Adipose tissue (tissue), 3 donors: ENCODE results near the gene DHRSX. TPM values are rescaled to one million over a fixed set of nuclear protein-coding genes. Genes with fewer than 3 reads are reported as not detected.
"Not testable (repeated sequence)": the region's sequence is repeated elsewhere in the genome, so short reads cannot be mapped to it uniquely, and the experiment has no call there.

Experiments used
- H3K27ac ChIP-seq: one replicate; pipeline ENCODE4 v1.5.1; 2013; ENCODE audit warnings: low read depth, low read length
- WGBS, 3 donors: extraction: QIAGEN DNeasy Blood & Tissue Kit; methylation state at CpG; one replicate each; pipeline ENCODE4 v1.1.7; 2013; 5-methylcytosine and 5-hydroxymethylcytosine counted together
- polyA plus RNA-seq, 3 donors: library from polyadenylated mRNA; stranded (reverse); fragments of 200-250 nt; gene quantifications; one replicate each; pipeline ENCODE4 v1.2.3, GENCODE V29; 2013
- donor health status: healthy with polysubstance abuse.
- donor health status: Bipolar disorder and iron deficiency.
- donor health status: healthy.

The DHRSX gene
- polyA plus RNA-seq, 3 donors: 9.0 to 22.4 (median 16.5) TPM

DNA sequence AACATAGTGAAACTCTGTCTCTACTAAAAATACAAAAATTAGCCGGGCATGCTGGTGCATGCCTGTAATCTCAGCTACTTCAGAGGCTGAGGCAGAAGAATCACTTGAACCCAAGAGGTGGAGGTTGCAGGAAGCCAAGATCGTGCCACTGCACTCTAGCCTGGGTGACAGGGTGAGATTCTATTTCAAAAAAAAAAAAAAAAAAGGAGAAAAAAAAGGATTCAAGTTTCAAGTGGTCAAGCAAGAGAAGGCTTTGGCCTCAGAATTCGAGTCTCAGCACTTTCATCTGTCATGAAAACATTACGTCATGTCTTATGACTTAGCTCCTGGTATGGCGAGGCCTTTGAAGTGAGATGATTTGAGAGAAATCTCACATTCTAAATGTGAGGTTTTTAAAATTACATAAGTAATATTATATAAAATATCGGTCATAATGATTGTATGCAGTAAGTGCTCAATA lies 21.2 kb upstream of the DHRSX start:
- H3K27ac ChIP-seq: no peak overlapping the region
- 65 to 89% (median 81%) methylated on average over 6 of the region's 6 CpGs for WGBS, 3 donors

DNA sequence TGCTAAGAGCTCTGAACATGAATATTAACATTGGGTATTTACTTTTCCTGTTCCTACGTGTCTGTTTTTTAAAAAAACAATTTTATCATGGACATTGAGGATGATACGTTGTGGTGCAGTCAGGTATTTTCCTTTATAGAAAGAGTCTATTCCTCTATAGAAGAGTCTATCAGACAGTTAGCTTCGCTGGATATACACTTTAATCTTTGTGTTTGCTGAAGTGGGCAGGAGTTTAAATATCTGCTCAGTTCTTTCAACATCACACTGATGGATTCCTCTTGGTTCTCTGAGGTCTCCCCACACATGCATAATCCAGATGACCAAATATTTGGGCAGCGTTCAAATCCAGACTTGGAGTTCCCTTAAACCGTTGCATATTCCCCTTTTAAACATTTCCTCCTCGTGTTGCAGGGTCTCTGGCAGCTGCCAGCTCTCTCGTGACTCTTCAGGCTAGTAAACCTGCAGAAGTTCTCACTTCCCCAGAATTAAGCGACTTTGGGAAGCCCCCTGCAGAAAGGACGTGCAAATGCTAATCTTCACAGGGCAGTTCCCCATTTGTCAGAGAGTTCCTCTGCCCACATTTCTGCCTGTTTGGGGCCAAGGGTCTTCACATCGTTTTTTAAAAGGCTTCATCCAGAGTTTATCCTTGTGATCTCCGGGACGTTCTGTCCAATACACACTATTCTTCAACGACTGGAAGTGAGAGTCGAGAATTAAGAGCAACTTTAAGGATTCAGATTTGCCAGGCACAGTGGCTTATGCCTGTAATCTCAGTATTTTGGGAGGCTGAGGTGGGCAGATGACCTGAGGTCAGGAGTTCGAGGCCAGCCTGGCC lies 20.5 kb upstream of the DHRSX start:
- WGBS, 3 donors: 20 to 42% (median 31%) methylated on average over 15 of the region's 15 CpGs
- H3K27ac ChIP-seq: no peak overlapping the region

- 97 to 98% (median 98%) methylated on average over 8 of the region's 8 CpGs for WGBS, 3 donors
Measured at GRCh38 chrX:2520539-2520938, 19.8 kb upstream of the DHRSX start.

GRCh38 chrX:2519638-2520037 lies 18.9 kb upstream of the DHRSX start:
- 53 to 60% (median 58%) methylated on average over 3 of the region's 3 CpGs for WGBS, 3 donors
- not testable (repeated sequence) for H3K27ac ChIP-seq

More at GRCh38 chrX:2520539-2520938, 19.8 kb upstream of the DHRSX start:
- no peak overlapping the region for H3K27ac ChIP-seq

DNA sequence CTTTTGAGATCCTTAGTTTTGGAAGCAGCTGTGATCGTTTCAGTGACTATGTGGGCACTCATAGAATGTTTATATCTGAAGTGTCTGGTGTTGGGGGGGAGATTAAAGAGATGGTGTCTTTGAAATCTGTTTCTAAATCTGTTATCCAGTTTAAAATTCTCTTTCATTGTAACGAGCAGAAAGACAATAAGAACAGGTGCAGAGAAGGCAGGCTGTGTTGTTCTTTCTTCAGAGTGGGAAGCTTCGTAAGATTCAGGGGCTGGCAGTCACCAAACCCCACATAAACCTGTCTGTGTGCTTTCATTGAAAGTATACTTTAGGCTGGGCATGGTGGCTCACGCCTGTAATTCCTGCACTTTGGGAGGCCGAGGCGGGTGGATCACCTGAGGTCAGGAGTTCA lies 16.3 kb upstream of the DHRSX start:
- no peak overlapping the region for H3K27ac ChIP-seq
- WGBS, 3 donors: 65 to 84% (median 83%) methylated on average over 6 of the region's 6 CpGs

DNA sequence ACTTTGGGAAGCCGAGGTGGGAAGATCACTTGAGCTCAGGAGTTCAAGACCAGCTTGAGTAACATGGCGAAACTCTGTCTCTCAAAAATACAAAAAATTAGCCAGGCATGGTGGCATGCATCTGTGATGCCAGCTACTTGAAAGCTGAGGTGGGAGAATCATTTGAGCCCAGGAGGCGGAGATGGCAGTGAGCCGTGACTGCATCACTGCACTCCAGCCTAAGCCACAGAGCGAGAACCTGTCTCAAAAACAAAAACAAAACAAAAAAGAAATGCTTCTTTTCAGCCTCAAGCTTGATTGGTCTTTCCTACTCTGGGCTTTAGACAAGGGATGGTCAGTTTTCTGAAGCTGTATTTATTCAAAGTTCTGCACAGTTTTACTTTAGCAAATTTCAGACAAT lies 15.8 kb upstream of the DHRSX start:
- no peak overlapping the region for H3K27ac ChIP-seq
- WGBS, 3 donors: 86 to 90% (median 88%) methylated on average over 5 of the region's 5 CpGs

GRCh38 chrX:2514131-2514530 lies 13.4 kb upstream of the DHRSX start:
- 34 to 62% (median 50%) methylated on average over 5 of the region's 5 CpGs for whole genome bisulfite sequencing, 3 donors

GRCh38 chrX:2513121-2513664 lies 12.4 kb upstream of the DHRSX start:
- WGBS, 3 donors: 65 to 82% (median 66%) methylated on average over 6 of the region's 6 CpGs

More at GRCh38 chrX:2514131-2514530, 13.4 kb upstream of the DHRSX start:
- no peak overlapping the region for H3K27ac ChIP-seq

GRCh38 chrX:2512501-2512900 lies 11.7 kb upstream of the DHRSX start:
- no peak overlapping the region for H3K27ac ChIP-seq
- WGBS, 3 donors: 88 to 93% (median 93%) methylated on average over 8 of the region's 8 CpGs

More at GRCh38 chrX:2513121-2513664, 12.4 kb upstream of the DHRSX start:
- no peak overlapping the region for H3K27ac ChIP-seq

DNA sequence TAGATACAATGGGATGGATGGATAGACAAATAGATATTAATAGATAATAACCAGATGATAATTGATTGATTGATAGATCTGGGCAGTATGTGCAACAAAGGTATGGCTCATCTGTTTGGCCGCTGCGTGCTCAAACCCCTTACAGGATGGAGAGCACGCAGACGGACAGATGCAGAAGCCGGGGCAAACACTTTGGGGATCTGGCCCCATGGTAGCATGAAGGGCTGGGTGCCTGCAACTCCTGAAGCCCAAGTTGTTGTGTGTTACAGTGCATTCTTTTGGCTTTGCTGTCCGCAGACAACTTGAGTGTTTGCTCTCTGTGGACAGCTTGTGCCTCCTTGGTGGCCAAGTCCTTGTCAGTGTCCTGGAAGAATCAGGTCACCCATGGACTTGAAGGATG lies 10.6 kb upstream of the DHRSX start:
- no peak overlapping the region for H3K27ac ChIP-seq
- WGBS, 3 donors: 95 to 99% (median 98%) methylated on average over 6 of the region's 6 CpGs

- no peak overlapping the region for H3K27ac ChIP-seq
- WGBS, 3 donors: 88% methylated on average over 9 of the region's 9 CpGs
Measured at GRCh38 chrX:2508648-2509335, 8.0 kb upstream of the DHRSX start.

- WGBS, 3 donors: 47 to 71% (median 67%) methylated on average over 8 of the region's 8 CpGs
Measured at GRCh38 chrX:2507904-2508627, 7.3 kb upstream of the DHRSX start.

DNA sequence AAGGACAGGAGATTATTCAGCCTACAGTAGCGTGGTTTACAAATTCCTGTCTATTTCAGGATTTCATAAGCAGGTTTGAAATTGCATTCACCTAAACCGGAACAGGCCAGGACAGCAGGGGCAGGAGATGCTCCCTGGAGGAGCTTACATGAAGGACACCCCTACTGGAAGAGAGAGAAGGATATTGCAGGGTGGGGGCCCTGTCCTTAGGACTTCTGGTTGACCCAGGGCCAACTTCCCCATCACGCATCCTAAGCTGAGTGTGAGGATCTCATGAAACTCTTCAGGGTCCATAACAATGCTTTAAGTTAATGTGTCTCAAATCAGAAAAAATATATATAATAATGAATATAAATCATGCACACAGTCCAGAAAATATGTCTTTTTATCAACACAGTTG lies 6.4 kb upstream of the DHRSX start:
- WGBS, 3 donors: 69 to 94% (median 89%) methylated on average over 3 of the region's 3 CpGs

More at GRCh38 chrX:2507904-2508627, 7.3 kb upstream of the DHRSX start:
- H3K27ac ChIP-seq: no peak overlapping the region

GRCh38 chrX:2505341-2505740 lies 4.6 kb upstream of the DHRSX start:
- not testable (repeated sequence) for H3K27ac ChIP-seq
- WGBS, 3 donors: 70 to 92% (median 88%) methylated on average over 8 of the region's 8 CpGs

More for the DNA sequence above, 6.4 kb upstream of the DHRSX start:
- no peak overlapping the region for H3K27ac ChIP-seq

GRCh38 chrX:2504706-2505332 lies 4.0 kb upstream of the DHRSX start:
- WGBS, 3 donors: 51 to 74% (median 68%) methylated on average over 7 of the region's 7 CpGs

GRCh38 chrX:2503591-2504500 lies 3.1 kb upstream of the DHRSX start:
- 89 to 94% (median 93%) methylated on average over 13 of the region's 13 CpGs for WGBS, 3 donors
- H3K27ac ChIP-seq: no peak overlapping the region

More at GRCh38 chrX:2504706-2505332, 4.0 kb upstream of the DHRSX start:
- H3K27ac ChIP-seq: no peak overlapping the region
